HL-60 (cell line): ENCODE results near the gene PTCD1.

Source experiments
- CTCF ChIP-seq: IDR thresholded peaks from one replicate; pipeline ENCODE4 v1.5.1; 2011; ENCODE audit warnings: low read length, control low read depth, inconsistent platforms; ENCODE audit not compliant: insufficient read depth
- GABPA ChIP-seq: IDR thresholded peaks from 2 replicates; pipeline ENCODE4 v1.6.1; 2012; ENCODE audit warnings: low read depth
- POLR2AphosphoS5 ChIP-seq: IDR thresholded peaks from 2 replicates; pipeline ENCODE4 v1.6.1; 2012; ENCODE audit warnings: low read depth
- REST ChIP-seq: IDR thresholded peaks from 2 replicates; pipeline ENCODE4 v1.6.1; 2012; ENCODE audit warnings: low read depth; ENCODE audit not compliant: insufficient replicate concordance
- SPI1 ChIP-seq: IDR thresholded peaks from 2 replicates; pipeline ENCODE4 v1.6.1; 2012; ENCODE audit warnings: low read depth, mild to moderate bottlenecking, borderline replicate concordance

- TF ChIP-seq CTCF (no peak), POLR2AphosphoS5 (no peak), REST (no peak), SPI1 (no peak), GABPA (no peak)
Observed at GRCh38 chr7:99404977-99405320, 33.6 kb downstream of the PTCD1 start.
